K562 (cell line): ENCODE data around the gene MUCL3. TPM values are rescaled to one million over a fixed set of nuclear protein-coding genes. Genes with fewer than 3 reads are reported as not detected.
A peak's percentile ranks its signal among the peaks of the same experiment; 100 is the strongest.

Source experiments
- ARID1B ChIP-seq: fragments of 450-650 bp; IDR thresholded peaks from 2 replicates; pipeline ENCODE4 v1.6.1; 2016; ENCODE audit warnings: antibody characterized with exemption, mild to moderate bottlenecking, inconsistent platforms
- ARID3A ChIP-seq: IDR thresholded peaks from 2 replicates; pipeline ENCODE4 v1.6.1; 2012; ENCODE audit warnings: low read depth, low read length, improper control_type of control experiment, borderline replicate concordance
- HDAC8 ChIP-seq: fragments of 450-650 bp; IDR thresholded peaks from 2 replicates; pipeline ENCODE4 v1.6.1; 2016; ENCODE audit warnings: mild to moderate bottlenecking, missing genetic modification characterization, moderate library complexity, missing compliant biosample characterization
- HIVEP1 ChIP-seq: fragments of 250-450 bp; sonication (Bioruptor Pico); IDR thresholded peaks from 2 replicates; pipeline ENCODE4 v1.4.0; 2020; ENCODE audit warnings: mild to moderate bottlenecking
- NFRKB ChIP-seq: fragments of 450-650 bp; IDR thresholded peaks from 2 replicates; pipeline ENCODE4 v1.6.1; 2016; ENCODE audit warnings: low read depth
- NFXL1 ChIP-seq: fragments of 450-650 bp; formaldehyde crosslinking; IDR thresholded peaks from 2 replicates; pipeline ENCODE4 v1.4.0; 2021; ENCODE audit warnings: mild to moderate bottlenecking
- PHB ChIP-seq: fragments of 250-450 bp; sonication (Bioruptor Pico); IDR thresholded peaks from 2 replicates; pipeline ENCODE4 v1.5.0; 2021
- PKNOX1 ChIP-seq: fragments of 450-650 bp; IDR thresholded peaks from 2 replicates; pipeline ENCODE4 v1.6.1; 2016
- PML ChIP-seq: IDR thresholded peaks from 2 replicates; pipeline ENCODE4 v1.6.1; 2012; ENCODE audit warnings: low read length, inconsistent platforms
- SIRT6 ChIP-seq: IDR thresholded peaks from one replicate; pipeline ENCODE4 v1.6.1; 2012; ENCODE audit warnings: low read depth, mild to moderate bottlenecking, control low read depth, inconsistent platforms, low read length, moderate library complexity
- TAL1 ChIP-seq: fragments of 450-650 bp; IDR thresholded peaks from 2 replicates; pipeline ENCODE4 v1.6.1; 2016; ENCODE audit warnings: mild to moderate bottlenecking
- TCF7 ChIP-seq: sonication (generic); IDR thresholded peaks from 2 replicates; pipeline ENCODE4 v1.6.1; 2016; ENCODE audit warnings: antibody characterized with exemption, borderline replicate concordance
- ZC3H11A ChIP-seq: IDR thresholded peaks from 2 replicates; pipeline ENCODE4 v1.6.1; 2012; ENCODE audit warnings: low read depth, low read length, improper control_type of control experiment
- ZNF407 ChIP-seq: fragments of 450-650 bp; IDR thresholded peaks from 2 replicates; pipeline ENCODE4 v1.6.1; 2016; ENCODE audit warnings: low read depth
- ZNF589 ChIP-seq: fragments of 200-800 bp; sonication (Bioruptor generic); IDR thresholded peaks from 2 replicates; pipeline ENCODE4 v1.6.1; 2016; ENCODE audit warnings: low read depth, missing genetic modification characterization, missing compliant biosample characterization
- polyA plus RNA-seq, 8 experiments: library from polyadenylated mRNA; depleted of rRNA in 4 of 8; stranded (reverse) in 5 of 8; unstranded in 3 of 8; fragments of >200 nt; fragmentation: Nextera tagmentation in 2 of 8; fragmentation: Illumina TruSeq in 1 of 8; extraction: Ambion mirVana in 2 of 8; extraction: Trizol in 1 of 8; gene quantifications; 2 replicates each; pipeline versions ENCODE4 v1.2.1 to v1.2.3, GENCODE V29; 2011 to 2014; ENCODE audit warnings: inconsistent platforms in 1 of 8, missing spikeins in 1 of 8
- total RNA-seq, 7 experiments: library from RNA; depleted of rRNA in 6 of 7; stranded (reverse); fragments of >200 nt in 6 of 7; fragmentation: Illumina TruSeq in 2 of 7; extraction: Trizol in 2 of 7; gene quantifications; 2 replicates each; pipeline versions ENCODE4 v1.2.1 to v1.2.3, GENCODE V29; 2011 to 2021; ENCODE audit warnings: low replicate concordance in 1 of 7

Gene MUCL3
- total and polyA plus RNA-seq, 9 of the 15 experiments (the other 6 are each of a cell fraction or from before 2014, with no cell fraction given) = 0.07 TPM; not detected in 8

- TF ChIP-seq ARID3A (0 out of 2 replicates have a peak, but pooled peaks have one; percentile 14), HDAC8 (tag) (0 out of 2 replicates have a peak, but pooled peaks have one; percentile 13), NFXL1 (CRISPR knock-in tag) (no peak), NFRKB (peak; percentile 72; the same call in 1 of the 2 replicates), ARID1B (0 out of 2 replicates have a peak, but pooled peaks have one; percentile 55), ZNF589 (CRISPR knock-in tag) (peak; percentile 67; the same call in 1 of the 2 replicates), ZC3H11A (no peak), PHB (CRISPR knock-in tag) (0 out of 2 replicates have a peak, but pooled peaks have one; percentile 38), HIVEP1 (CRISPR knock-in tag) (no peak), SIRT6 (no peak), PKNOX1 (no peak), TAL1 (peak; percentile 52; the same call in 1 of the 2 replicates), TCF7 (no peak), PML (no peak), ZNF407 (no peak)
These were observed 25.8 kb upstream of the MUCL3 start (continued) for GRCh38 chr6:30914854-30915590.
